ENCODE data around the gene ASS1.

DNA sequence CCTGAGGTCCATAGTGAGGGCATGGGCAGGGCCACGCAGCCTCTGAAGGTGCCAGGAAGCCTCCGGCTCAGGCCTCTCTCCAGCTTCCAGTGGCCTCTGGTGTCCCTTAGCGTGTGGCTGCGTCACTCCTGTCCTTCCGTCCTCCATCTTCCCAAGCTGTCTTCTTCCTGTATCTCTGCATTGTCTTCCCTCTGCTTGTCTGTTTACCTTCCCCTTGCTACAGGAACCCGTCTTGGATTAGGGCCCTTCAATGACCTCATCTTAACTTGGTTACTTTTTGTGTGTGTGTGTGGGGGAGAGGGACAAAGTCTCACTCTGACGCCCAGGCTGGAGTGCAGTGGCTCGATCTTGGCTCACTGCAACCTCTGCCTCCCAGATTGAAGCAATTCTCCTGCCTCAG is 14.4 kb downstream of the ASS1 start:
- TF ChIP-seq, protein P1, sequence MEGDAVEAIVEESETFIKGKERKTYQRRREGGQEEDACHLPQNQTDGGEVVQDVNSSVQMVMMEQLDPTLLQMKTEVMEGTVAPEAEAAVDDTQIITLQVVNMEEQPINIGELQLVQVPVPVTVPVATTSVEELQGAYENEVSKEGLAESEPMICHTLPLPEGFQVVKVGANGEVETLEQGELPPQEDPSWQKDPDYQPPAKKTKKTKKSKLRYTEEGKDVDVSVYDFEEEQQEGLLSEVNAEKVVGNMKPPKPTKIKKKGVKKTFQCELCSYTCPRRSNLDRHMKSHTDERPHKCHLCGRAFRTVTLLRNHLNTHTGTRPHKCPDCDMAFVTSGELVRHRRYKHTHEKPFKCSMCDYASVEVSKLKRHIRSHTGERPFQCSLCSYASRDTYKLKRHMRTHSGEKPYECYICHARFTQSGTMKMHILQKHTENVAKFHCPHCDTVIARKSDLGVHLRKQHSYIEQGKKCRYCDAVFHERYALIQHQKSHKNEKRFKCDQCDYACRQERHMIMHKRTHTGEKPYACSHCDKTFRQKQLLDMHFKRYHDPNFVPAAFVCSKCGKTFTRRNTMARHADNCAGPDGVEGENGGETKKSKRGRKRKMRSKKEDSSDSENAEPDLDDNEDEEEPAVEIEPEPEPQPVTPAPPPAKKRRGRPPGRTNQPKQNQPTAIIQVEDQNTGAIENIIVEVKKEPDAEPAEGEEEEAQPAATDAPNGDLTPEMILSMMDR (IDR thresholded peaks at IDR 0.05), result no peak
- TF ChIP-seq EZH2 (IDR thresholded peaks at IDR 0.05) (no peak), EZH2phosphoT487 (IDR thresholded peaks at IDR 0.05) (no peak)

All from neural progenitor cell (in vitro differentiated cells).